Measurements from ENCODE around the gene EFCAB9. TPM values are rescaled to one million over a fixed set of nuclear protein-coding genes. Genes with fewer than 3 reads are reported as not detected.

EFCAB9 gene
- total and polyA plus RNA-seq, 2 of the 8 experiments (the other 6 are each of a cell fraction or from before 2014, with no cell fraction given) = not detected

GRCh38 chr5:172170251-172170701, 23.7 kb upstream of the EFCAB9 start (continued):
- no peak for TF ChIP-seq USF2 (IDR thresholded peaks at IDR 0.05; ENCODE audit: low read length)
- no peak for TF ChIP-seq FOSL1 (IDR thresholded peaks at IDR 0.05; ENCODE audit: insufficient read depth, low read depth, low read length)
- TF ChIP-seq MAX (IDR thresholded peaks at IDR 0.05) = no peak
- TF ChIP-seq HDAC6 (IDR thresholded peaks at IDR 0.05; ENCODE audit: low read depth, low read length) = no peak
- TF ChIP-seq CTBP2 (IDR thresholded peaks at IDR 0.05; ENCODE audit: borderline replicate concordance, insufficient read depth, insufficient read length, low read length) = no peak
- TF ChIP-seq NRF1 (IDR thresholded peaks at IDR 0.05; ENCODE audit: low read depth, low read length) = no peak
- TF ChIP-seq SIN3A (conservative IDR thresholded peaks at IDR 0.05 in 1 of 2, IDR thresholded peaks at IDR 0.05 in 1 of 2; ENCODE audit: low read depth in 1 of 2, low read length in 2 of 2) = no peak

All from H1 (cell line).